HEK293 (cell line): ENCODE measurements around the gene TMEM135.

Experiments used
- CTCF ChIA-PET: fragments of 350-600 bp; formaldehyde crosslinking; extraction: SDS; loops from one replicate; lab custom pipeline; 2021; ENCODE audit warnings: antibody characterized with exemption; lab: Yijun Ruan, JAX
- POLR2A ChIA-PET: fragments of 300-600 bp; formaldehyde crosslinking; extraction: SDS; loops from one replicate; lab custom pipeline; 2020; ENCODE audit warnings: antibody characterized with exemption, inconsistent platforms; lab: Yijun Ruan, JAX
- H3K27ac ChIP-seq: fragments of 200-500 bp; sonication (Bioruptor generic); 2 replicates; pipeline ENCODE4 v1.5.1; 2014; ENCODE audit warnings: low read depth, low read length, control low read depth, inconsistent platforms; ENCODE audit errors: extremely low read depth
- H3K36me3 ChIP-seq, 2 experiments: fragments of 200-500 bp in 1 of 2; sonication (Bioruptor generic) in 1 of 2; 1 replicate in 1 of 2; 2 replicates in 1 of 2; pipeline ENCODE4 v1.5.1; 2014 to 2017; ENCODE audit warnings: inconsistent platforms in 2 of 2, low read length in 2 of 2; ENCODE audit not compliant: control insufficient read depth in 2 of 2, insufficient read depth in 1 of 2
- H3K4me1 ChIP-seq: fragments of 200-500 bp; sonication (Bioruptor generic); 2 replicates; pipeline ENCODE4 v1.5.1; 2014; ENCODE audit warnings: mild to moderate bottlenecking, low read length, inconsistent platforms; ENCODE audit not compliant: control insufficient read depth, insufficient read depth
- H3K4me3 ChIP-seq: 2 replicates; pipeline ENCODE4 v1.5.1; 2011; ENCODE audit warnings: low read depth, mild to moderate bottlenecking, control low read depth, low read length, moderate library complexity
- H3K9me3 ChIP-seq: fragments of 200-500 bp; sonication (Bioruptor generic); 2 replicates; pipeline ENCODE4 v1.5.1; 2014; ENCODE audit warnings: low read depth, low read length, inconsistent platforms; ENCODE audit not compliant: control insufficient read depth, insufficient read depth
- CTCF ChIP-seq: fragments of 450-650 bp; formaldehyde crosslinking; IDR thresholded peaks from 2 replicates; pipeline ENCODE4 v1.5.1; 2016; ENCODE audit warnings: missing biosample characterization, missing genetic modification characterization
- GFI1B ChIP-seq: fragments of 450-650 bp; formaldehyde crosslinking; IDR thresholded peaks from 2 replicates; pipeline ENCODE4 v1.5.1; 2016; ENCODE audit warnings: missing biosample characterization, missing genetic modification characterization
- GLI4 ChIP-seq: fragments of 450-650 bp; formaldehyde crosslinking; IDR thresholded peaks from 2 replicates; pipeline ENCODE4 v1.5.1; 2016; ENCODE audit warnings: missing biosample characterization, missing genetic modification characterization
- GLIS1 ChIP-seq: fragments of 450-650 bp; formaldehyde crosslinking; IDR thresholded peaks from 2 replicates; pipeline ENCODE4 v1.5.1; 2016; ENCODE audit warnings: missing biosample characterization, missing genetic modification characterization
- HOXD13 ChIP-seq: sonication (generic); formaldehyde crosslinking; IDR thresholded peaks from 2 replicates; pipeline ENCODE4 v1.8.0; 2022; ENCODE audit warnings: missing genetic modification reagents, borderline replicate concordance
- KLF1 ChIP-seq: fragments of 450-650 bp; formaldehyde crosslinking; IDR thresholded peaks from 2 replicates; pipeline ENCODE4 v1.5.1; 2016; ENCODE audit warnings: missing biosample characterization, missing genetic modification characterization
- MEIS1 ChIP-seq: sonication (generic); formaldehyde crosslinking; IDR thresholded peaks from 2 replicates; pipeline ENCODE4 v1.8.1; 2022; ENCODE audit warnings: missing genetic modification reagents, mild to moderate bottlenecking, borderline replicate concordance
- MYNN ChIP-seq: fragments of 450-650 bp; formaldehyde crosslinking; IDR thresholded peaks from 2 replicates; pipeline ENCODE4 v1.5.1; 2016; ENCODE audit warnings: missing biosample characterization, missing genetic modification characterization, borderline replicate concordance
- OSR2 ChIP-seq: fragments of 450-650 bp; formaldehyde crosslinking; IDR thresholded peaks from 2 replicates; pipeline ENCODE4 v1.5.1; 2016; ENCODE audit warnings: missing biosample characterization, missing genetic modification characterization
- PRDM6 ChIP-seq: fragments of 450-650 bp; formaldehyde crosslinking; IDR thresholded peaks from 2 replicates; pipeline ENCODE4 v1.5.1; 2017; ENCODE audit warnings: missing biosample characterization, missing genetic modification characterization
- ZFP3 ChIP-seq: fragments of 450-650 bp; formaldehyde crosslinking; IDR thresholded peaks from 2 replicates; pipeline ENCODE4 v1.5.1; 2016; ENCODE audit warnings: low read depth, missing biosample characterization, missing genetic modification characterization
- ZFP41 ChIP-seq: fragments of 450-650 bp; formaldehyde crosslinking; IDR thresholded peaks from 2 replicates; pipeline ENCODE4 v1.5.1; 2016; ENCODE audit warnings: missing biosample characterization, missing genetic modification characterization, borderline replicate concordance
- ZNF146 ChIP-seq: fragments of 450-650 bp; formaldehyde crosslinking; IDR thresholded peaks from 2 replicates; pipeline ENCODE4 v1.5.1; 2016; ENCODE audit warnings: missing biosample characterization, missing genetic modification characterization
- ZNF211 ChIP-seq: fragments of 450-650 bp; formaldehyde crosslinking; IDR thresholded peaks from 2 replicates; pipeline ENCODE4 v1.5.1; 2016; ENCODE audit warnings: low read depth, missing biosample characterization, missing genetic modification characterization
- ZNF248 ChIP-seq: fragments of 450-650 bp; formaldehyde crosslinking; IDR thresholded peaks from 2 replicates; pipeline ENCODE4 v1.5.1; 2017; ENCODE audit warnings: missing biosample characterization, missing genetic modification characterization
- ZNF274 ChIP-seq, 2 experiments: fragments of 200-500 bp in 1 of 2; fragments of 450-650 bp in 1 of 2; sonication (Bioruptor generic) in 1 of 2; formaldehyde crosslinking in 1 of 2; IDR thresholded peaks; 2 replicates each; pipeline versions ENCODE4 v1.5.1 to v1.6.1; 2014 to 2016; ENCODE audit warnings: borderline replicate concordance in 1 of 2, inconsistent platforms in 1 of 2, low read length in 1 of 2, missing biosample characterization in 1 of 2, missing genetic modification characterization in 1 of 2
- ZNF311 ChIP-seq: fragments of 450-650 bp; formaldehyde crosslinking; IDR thresholded peaks from 2 replicates; pipeline ENCODE4 v1.5.1; 2017; ENCODE audit warnings: missing biosample characterization, missing genetic modification characterization, borderline replicate concordance
- ZNF37A ChIP-seq: fragments of 450-650 bp; IDR thresholded peaks from 2 replicates; pipeline ENCODE4 v1.5.1; 2018; ENCODE audit warnings: missing biosample characterization, missing genetic modification characterization
- ZNF391 ChIP-seq: fragments of 450-650 bp; formaldehyde crosslinking; IDR thresholded peaks from 2 replicates; pipeline ENCODE4 v1.5.1; 2016; ENCODE audit warnings: low read depth, missing biosample characterization, missing genetic modification characterization, borderline replicate concordance
- ZNF473 ChIP-seq: fragments of 450-650 bp; formaldehyde crosslinking; IDR thresholded peaks from 2 replicates; pipeline ENCODE4 v1.5.1; 2017; ENCODE audit warnings: missing biosample characterization, missing genetic modification characterization
- ZNF560 ChIP-seq: fragments of 450-650 bp; formaldehyde crosslinking; IDR thresholded peaks from 2 replicates; pipeline ENCODE4 v1.5.1; 2017; ENCODE audit warnings: missing biosample characterization, missing genetic modification characterization, borderline replicate concordance
- ZNF626 ChIP-seq: fragments of 450-650 bp; sonication (Bioruptor Pico); formaldehyde crosslinking; IDR thresholded peaks from 2 replicates; pipeline ENCODE4 v1.5.1; 2018; ENCODE audit warnings: missing biosample characterization, missing genetic modification characterization, inconsistent platforms
- ZNF76 ChIP-seq: fragments of 450-650 bp; formaldehyde crosslinking; IDR thresholded peaks from 2 replicates; pipeline ENCODE4; 2016; ENCODE audit warnings: low read depth, missing biosample characterization, missing genetic modification characterization, borderline replicate concordance
- ZNF785 ChIP-seq: fragments of 450-650 bp; formaldehyde crosslinking; IDR thresholded peaks from 2 replicates; pipeline ENCODE4 v1.5.1; 2016; ENCODE audit warnings: missing biosample characterization, missing genetic modification characterization
- ZSCAN16 ChIP-seq: fragments of 450-650 bp; formaldehyde crosslinking; IDR thresholded peaks from 2 replicates; pipeline ENCODE4 v1.5.1; 2016; ENCODE audit warnings: missing biosample characterization, missing genetic modification characterization
- ZSCAN5A ChIP-seq: fragments of 450-650 bp; formaldehyde crosslinking; IDR thresholded peaks from 2 replicates; pipeline ENCODE4 v1.5.1; 2016; ENCODE audit warnings: missing biosample characterization, missing genetic modification characterization
- TF ChIP-seq, protein P1 (sequence below): fragments of 450-650 bp; formaldehyde crosslinking; IDR thresholded peaks from 2 replicates; pipeline ENCODE4 v1.5.1; 2016; ENCODE audit warnings: missing biosample characterization, missing genetic modification characterization
- TF ChIP-seq, protein P2 (sequence below): sonication (generic); formaldehyde crosslinking; IDR thresholded peaks from 2 replicates; pipeline ENCODE4 v1.8.1; 2022; ENCODE audit warnings: mild to moderate bottlenecking, moderate library complexity, missing genetic modification reagents

The TMEM135 gene

DNA sequence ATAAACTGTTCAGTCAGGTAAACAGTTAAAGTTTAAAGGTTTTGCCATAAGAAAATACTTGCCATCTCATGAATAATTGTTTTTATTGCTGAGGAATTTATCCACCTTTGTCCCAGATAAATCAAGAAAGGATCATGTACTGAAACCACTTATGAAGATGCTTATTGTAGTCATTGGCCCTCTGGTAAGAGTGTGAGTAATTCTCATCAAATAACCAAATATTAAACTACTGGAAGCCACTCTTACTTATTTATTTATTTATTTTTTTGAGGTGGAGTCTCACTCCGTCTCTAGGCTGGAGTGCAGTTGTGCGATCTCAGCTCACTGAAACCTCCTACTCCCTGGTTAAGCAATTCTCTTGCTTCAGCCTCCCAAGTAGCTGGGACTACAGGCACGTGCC is 35.1 kb downstream of the TMEM135 start:
- TF ChIP-seq ZSCAN5A (tag by site-specific recombination) (no peak), GFI1B (tag by site-specific recombination) (no peak), ZFP3 (tag by site-specific recombination) (no peak), MYNN (tag by site-specific recombination) (no peak), ZNF391 (no peak), ZNF76 (no peak), ZNF626 (no peak), OSR2 (tag by site-specific recombination) (no peak), ZSCAN16 (tag by site-specific recombination) (no peak), ZNF311 (tag by site-specific recombination) (no peak), ZNF248 (tag by site-specific recombination) (no peak), GLIS1 (no peak), CTCF (tag by site-specific recombination) (no peak), ZNF37A (tag by site-specific recombination) (no peak), MEIS1 (no peak)
- TF ChIP-seq, protein P1, sequence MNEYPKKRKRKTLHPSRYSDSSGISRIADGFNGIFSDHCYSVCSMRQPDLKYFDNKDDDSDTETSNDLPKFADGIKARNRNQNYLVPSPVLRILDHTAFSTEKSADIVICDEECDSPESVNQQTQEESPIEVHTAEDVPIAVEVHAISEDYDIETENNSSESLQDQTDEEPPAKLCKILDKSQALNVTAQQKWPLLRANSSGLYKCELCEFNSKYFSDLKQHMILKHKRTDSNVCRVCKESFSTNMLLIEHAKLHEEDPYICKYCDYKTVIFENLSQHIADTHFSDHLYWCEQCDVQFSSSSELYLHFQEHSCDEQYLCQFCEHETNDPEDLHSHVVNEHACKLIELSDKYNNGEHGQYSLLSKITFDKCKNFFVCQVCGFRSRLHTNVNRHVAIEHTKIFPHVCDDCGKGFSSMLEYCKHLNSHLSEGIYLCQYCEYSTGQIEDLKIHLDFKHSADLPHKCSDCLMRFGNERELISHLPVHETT (tag by site-specific recombination), result no peak
- TF ChIP-seq, all 188 proteins: peak for 0
- H3K27ac ChIP-seq, result no peak overlapping the region
- no peaks in the 10 kb centered on the region for H3K9me3 ChIP-seq
- CTCF ChIA-PET, result interaction anchor here (0.7 kb wide), 1 partner anchor 144 kb away, joined by 3 read pairs; no protein-coding TSS in a partner anchor
- no peaks in the 10 kb centered on the region for H3K4me1 ChIP-seq
- POLR2A ChIA-PET, result no interaction called here
- peaks cover 6 to 36% of the 10 kb centered on the region in 2 experiments; a peak in 2 of 3 replicates for H3K36me3 ChIP-seq
- no peak overlapping the region for H3K4me3 ChIP-seq

GRCh38 chr11:87076260-87076783 is 38.6 kb downstream of the TMEM135 start:
- POLR2A ChIA-PET, result no interaction called here
- Histone ChIP-seq H3K4me1 (no peaks in the 10 kb centered on the region), H3K36me3 (peaks cover 6 to 33% of the 10 kb centered on the region in 2 experiments; a peak in 2 of 3 replicates), H3K27ac (no peak overlapping the region), H3K9me3 (no peaks in the 10 kb centered on the region), H3K4me3 (no peak overlapping the region)
- CTCF ChIA-PET, result no interaction called here
- TF ChIP-seq GLI4 (tag by site-specific recombination) (no peak), HOXD13 (CRISPR knock-in tag) (no peak), ZNF211 (no peak), KLF1 (tag by site-specific recombination) (no peak), ZNF560 (no peak), ZNF473 (tag by site-specific recombination) (no peak), ZNF785 (tag by site-specific recombination) (no peak), ZNF626 (no peak), ZNF146 (no peak), PRDM6 (tag by site-specific recombination) (no peak), ZFP41 (tag by site-specific recombination) (no peak), ZNF274 (IDR thresholded peaks at IDR 0.05; ENCODE audit: low read length) (no peak), ZNF274 (tag by site-specific recombination; IDR thresholded peaks at IDR 0.05; ENCODE audit: borderline replicate concordance) (no peak)
- TF ChIP-seq, protein P2, sequence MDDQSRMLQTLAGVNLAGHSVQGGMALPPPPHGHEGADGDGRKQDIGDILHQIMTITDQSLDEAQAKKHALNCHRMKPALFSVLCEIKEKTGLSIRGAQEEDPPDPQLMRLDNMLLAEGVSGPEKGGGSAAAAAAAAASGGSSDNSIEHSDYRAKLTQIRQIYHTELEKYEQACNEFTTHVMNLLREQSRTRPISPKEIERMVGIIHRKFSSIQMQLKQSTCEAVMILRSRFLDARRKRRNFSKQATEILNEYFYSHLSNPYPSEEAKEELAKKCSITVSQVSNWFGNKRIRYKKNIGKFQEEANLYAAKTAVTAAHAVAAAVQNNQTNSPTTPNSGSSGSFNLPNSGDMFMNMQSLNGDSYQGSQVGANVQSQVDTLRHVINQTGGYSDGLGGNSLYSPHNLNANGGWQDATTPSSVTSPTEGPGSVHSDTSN (CRISPR knock-in tag), result no peak
- TF ChIP-seq, protein P1 (tag by site-specific recombination), result no peak
